HFF-Myc (cell line): Measurements from ENCODE around the gene CAPN7.
A peak's percentile ranks its signal among the peaks of the same experiment; 100 is the strongest.

ENCODE experiments used
- DNase-seq: peaks from one replicate; pipeline ENCODE4 v3.0.0-alpha.2; 2011; ENCODE audit warnings: low read depth; ENCODE audit errors: extremely low read depth
- H3K4me3 ChIP-seq: replicated peaks from 2 replicates; pipeline ENCODE4 v1.5.1; 2011; ENCODE audit warnings: low read depth, mild to moderate bottlenecking, control low read depth, low read length
- TF ChIP-seq, protein P1 (sequence below): IDR thresholded peaks from 2 replicates; pipeline ENCODE4 v1.5.1; 2012; ENCODE audit warnings: mild to moderate bottlenecking, low read depth, low read length, control low read depth; ENCODE audit errors: missing control alignments

The CAPN7 gene

DNA sequence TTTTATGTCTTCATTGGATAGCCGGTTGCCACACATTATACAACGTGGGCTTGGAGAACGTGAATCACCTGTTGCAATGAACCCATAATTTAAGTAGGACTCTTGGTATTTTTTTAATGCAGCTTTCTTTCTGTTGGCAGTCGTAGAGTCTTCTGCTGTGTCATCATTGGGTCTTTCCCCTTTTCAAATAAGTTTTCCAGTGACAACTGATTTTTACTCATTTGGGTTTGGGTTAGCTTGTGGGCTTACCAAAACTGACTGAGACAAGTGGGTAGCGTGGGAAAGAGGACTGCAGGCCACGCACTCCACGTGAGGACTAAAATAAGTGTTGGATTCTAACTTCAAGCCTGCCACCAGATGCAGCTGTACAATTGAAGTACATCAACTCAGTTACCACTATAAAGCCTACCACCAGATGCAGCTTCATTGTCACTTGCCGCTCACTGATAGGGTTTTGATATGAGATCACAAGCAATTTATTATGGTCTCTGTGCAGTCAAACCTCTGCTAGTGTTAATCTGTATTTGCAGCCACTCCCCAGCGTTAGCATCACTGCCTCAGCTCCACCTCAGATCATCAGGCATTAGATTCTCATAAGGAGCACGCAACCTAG, 6.4 kb upstream of the CAPN7 start:
- H3K4me3 ChIP-seq: no peak overlapping the region
- DNase-seq: no peak
- TF ChIP-seq, protein P1, sequence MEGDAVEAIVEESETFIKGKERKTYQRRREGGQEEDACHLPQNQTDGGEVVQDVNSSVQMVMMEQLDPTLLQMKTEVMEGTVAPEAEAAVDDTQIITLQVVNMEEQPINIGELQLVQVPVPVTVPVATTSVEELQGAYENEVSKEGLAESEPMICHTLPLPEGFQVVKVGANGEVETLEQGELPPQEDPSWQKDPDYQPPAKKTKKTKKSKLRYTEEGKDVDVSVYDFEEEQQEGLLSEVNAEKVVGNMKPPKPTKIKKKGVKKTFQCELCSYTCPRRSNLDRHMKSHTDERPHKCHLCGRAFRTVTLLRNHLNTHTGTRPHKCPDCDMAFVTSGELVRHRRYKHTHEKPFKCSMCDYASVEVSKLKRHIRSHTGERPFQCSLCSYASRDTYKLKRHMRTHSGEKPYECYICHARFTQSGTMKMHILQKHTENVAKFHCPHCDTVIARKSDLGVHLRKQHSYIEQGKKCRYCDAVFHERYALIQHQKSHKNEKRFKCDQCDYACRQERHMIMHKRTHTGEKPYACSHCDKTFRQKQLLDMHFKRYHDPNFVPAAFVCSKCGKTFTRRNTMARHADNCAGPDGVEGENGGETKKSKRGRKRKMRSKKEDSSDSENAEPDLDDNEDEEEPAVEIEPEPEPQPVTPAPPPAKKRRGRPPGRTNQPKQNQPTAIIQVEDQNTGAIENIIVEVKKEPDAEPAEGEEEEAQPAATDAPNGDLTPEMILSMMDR: no peak

DNA sequence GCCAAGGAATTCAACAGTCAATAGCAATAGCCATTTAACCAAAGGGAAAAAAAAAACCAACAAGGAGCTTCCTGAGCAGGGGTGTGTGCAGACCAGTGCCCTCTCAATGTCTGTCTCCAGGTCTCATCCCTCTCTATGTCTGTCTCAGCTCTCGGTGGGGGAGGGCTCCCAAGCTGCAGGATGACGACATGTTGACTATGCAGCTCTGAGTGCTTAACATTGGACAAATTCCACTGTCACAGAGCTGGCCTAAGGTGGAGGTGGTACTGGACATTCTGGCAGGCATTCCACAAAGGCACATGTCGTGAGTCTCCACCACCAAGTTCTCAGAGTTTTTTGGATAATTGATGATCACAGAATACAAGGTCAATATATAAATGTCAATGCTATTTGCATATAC, 2.0 kb upstream of the CAPN7 start:
- H3K4me3 ChIP-seq: no peak overlapping the region
- DNase-seq: no peak
- TF ChIP-seq, protein P1: no peak

DNA sequence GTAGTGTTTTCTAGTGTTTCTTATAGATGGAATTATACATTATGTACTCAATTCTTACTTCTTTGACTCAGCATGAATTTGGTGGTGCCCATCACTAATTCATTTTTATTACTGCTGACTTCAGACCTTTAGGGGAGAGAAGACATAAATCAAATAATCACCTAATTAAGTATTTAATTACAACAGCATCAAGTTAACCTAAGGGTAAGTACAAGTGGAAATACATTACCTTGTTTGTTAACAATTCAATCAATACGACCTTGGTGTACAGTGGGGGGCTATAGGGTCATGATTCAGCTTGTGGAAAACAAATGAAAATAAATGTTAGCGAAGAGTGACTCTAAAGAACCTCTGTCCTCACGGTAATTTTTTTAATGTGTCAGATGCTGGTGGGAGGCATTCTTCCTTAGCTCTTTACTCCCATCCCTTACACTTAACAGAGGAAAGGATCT, 538 bp upstream of the CAPN7 start:
- TF ChIP-seq, protein P1: no peak
- DNase-seq: no peak
- peak overlapping the region; percentile 93 for H3K4me3 ChIP-seq

DNA sequence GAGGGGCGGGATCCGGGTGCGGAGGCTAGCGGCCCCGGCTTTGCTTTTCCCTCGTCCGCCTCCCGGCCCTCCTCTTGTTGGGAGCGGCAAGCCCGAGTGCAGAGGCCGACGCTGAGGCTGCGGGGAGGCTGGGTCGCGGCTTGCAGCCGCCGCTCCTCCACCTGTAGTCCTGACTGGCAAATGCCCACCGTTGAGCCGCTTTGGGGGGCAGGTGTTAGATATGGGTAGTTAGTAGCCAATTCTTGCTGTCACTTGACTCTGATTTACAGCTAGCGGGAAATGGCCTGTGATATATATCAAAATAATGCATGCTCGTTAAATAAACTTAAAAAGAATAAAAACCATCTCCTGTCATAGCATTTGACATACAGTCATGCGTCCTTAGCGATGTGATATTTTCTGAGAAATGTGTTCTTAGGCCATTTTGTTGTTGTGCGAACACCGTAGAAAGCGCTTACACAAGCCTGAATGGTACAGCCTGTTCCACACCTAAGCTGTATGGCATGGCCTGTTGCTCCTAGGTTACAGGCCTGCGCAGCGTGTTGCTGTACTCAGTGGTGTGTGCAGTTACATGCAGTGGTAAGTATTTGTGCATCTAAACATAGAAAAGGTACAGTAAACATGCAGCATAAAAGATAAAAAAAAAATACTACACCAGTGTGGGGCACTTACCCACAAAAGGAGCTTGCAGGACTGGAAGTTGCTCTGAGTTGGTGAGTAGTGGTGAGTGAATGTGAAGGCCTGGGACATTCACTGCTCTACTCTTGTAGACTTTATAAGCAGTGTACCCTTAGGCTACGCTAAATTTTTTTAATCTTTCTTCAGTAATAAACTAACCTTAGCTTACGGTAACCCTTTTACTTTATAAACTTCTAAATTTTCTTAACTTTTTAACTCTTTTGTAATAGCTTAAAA, 873 bp downstream of the CAPN7 start:
- peak overlapping the region; percentile 93 for H3K4me3 ChIP-seq
- no peak for DNase-seq
- TF ChIP-seq, protein P1: no peak

DNA sequence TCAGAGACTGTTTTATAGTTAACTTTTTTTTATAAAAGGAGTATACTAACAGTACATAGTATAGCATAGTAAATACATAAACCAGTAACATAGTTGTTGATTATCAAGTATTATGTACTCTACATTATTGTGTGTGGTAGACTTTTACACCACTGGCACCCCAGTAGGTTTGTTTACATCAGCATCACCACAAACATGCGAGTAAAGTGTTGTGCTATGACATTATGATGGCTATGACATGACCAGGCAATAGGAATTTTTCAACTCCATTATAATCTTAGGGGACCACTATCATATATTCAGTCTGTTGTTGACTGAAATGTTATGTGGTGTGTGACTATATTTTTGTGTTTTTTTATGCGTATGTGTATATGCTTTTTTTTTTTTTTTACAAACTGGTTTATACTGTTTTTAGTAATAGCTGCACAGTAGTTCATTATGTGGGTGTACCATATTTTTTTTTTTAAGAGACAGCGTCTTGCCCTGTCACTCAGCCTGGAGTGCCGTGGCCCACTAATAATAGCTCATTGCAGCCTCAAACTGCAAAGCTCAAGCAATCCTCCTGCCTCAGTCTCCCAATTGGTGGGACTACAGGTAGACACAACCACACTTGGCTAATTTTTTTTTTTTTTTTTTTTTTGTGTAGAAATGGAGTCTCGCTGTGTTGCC, 1.9 kb downstream of the CAPN7 start:
- H3K4me3 ChIP-seq: peak overlapping the region; percentile 93
- no peak for DNase-seq
- TF ChIP-seq, protein P1: no peak

DNA sequence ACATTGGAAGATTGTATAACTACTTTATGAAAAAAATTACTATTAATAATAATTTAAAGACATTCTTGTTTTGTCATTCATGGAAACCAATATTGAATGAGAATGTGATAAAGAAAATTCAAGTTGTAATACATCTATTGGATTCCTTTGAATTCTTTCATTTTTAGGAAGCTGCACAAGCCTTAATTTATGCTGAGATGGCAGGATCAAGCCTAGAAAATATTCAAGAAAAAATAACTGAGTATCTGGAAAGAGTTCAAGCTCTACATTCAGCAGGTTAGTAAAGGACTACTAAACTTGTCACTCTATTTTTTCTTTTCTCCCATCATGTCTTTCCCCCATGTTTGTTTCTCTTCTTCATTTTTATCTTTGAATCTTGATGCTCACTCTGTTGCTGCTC, 5.9 kb downstream of the CAPN7 start:
- no peak for DNase-seq
- TF ChIP-seq, protein P1: no peak
- no peak overlapping the region for H3K4me3 ChIP-seq
